ENCODE data around the gene ARID3B. TPM values are rescaled to one million over a fixed set of nuclear protein-coding genes. Genes with fewer than 3 reads are reported as not detected.

The ARID3B gene
- total RNA-seq, 1 donor from 2014 or later: 53.6 TPM

- H3K9me3 Mint-ChIP-seq: peaks cover 3% of the 10 kb centered on the region
- H3K27ac Mint-ChIP-seq: no peak overlapping the region
- no peak overlapping the region for H3K4me3 Mint-ChIP-seq
- H3K4me1 Mint-ChIP-seq (ENCODE audit: low read depth): peaks cover 72% of the 10 kb centered on the region
- H3K27me3 Mint-ChIP-seq (ENCODE audit: insufficient read depth): no peaks in the 10 kb centered on the region
- intact Hi-C loops (cut with micrococcal nuclease): no loop called here
- peaks cover 51% of the 10 kb centered on the region for H3K36me3 Mint-ChIP-seq (ENCODE audit: low read depth)
- DNase-seq (ENCODE audit: low spot score): no peak
Observed at GRCh38 chr15:74555192-74555591, 14.2 kb downstream of the ARID3B start.

DNA sequence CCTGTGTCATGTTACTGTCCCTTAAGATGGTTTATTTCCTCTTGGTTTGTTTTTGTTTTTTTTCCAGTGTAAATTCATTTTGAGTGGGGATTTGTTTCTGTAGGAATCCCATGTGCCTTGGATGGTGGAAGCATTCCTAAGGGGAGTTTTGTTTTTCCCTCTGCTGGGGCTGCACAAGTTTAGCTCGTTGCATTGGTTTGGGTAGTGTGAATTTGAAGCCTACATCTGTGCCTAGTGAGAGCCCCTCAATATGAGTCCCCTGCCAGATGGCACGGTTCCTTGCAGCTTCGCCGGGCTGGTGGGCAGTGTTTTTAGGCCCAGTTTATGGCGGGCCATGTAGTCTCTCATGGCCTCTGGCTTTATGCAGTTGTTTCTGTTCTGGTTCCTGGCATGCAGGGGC, 17.7 kb downstream of the ARID3B start:
- no peak overlapping the region for H3K4me3 Mint-ChIP-seq
- intact Hi-C loops (cut with micrococcal nuclease): no loop called here
- peaks cover 58% of the 10 kb centered on the region for H3K4me1 Mint-ChIP-seq (ENCODE audit: low read depth)
- H3K27me3 Mint-ChIP-seq (ENCODE audit: insufficient read depth): no peaks in the 10 kb centered on the region
- H3K27ac Mint-ChIP-seq: no peak overlapping the region
- peaks cover 41% of the 10 kb centered on the region for H3K36me3 Mint-ChIP-seq (ENCODE audit: low read depth)
- no peak for DNase-seq (ENCODE audit: low spot score)
- H3K9me3 Mint-ChIP-seq: no peaks in the 10 kb centered on the region

- H3K27ac Mint-ChIP-seq: no peak overlapping the region
- H3K4me1 Mint-ChIP-seq (ENCODE audit: low read depth): peaks cover 59% of the 10 kb centered on the region
- intact Hi-C loops (cut with micrococcal nuclease): no loop called here
- no peaks in the 10 kb centered on the region for H3K9me3 Mint-ChIP-seq
- peaks cover 43% of the 10 kb centered on the region for H3K36me3 Mint-ChIP-seq (ENCODE audit: low read depth)
- no peak overlapping the region for H3K4me3 Mint-ChIP-seq
- DNase-seq (ENCODE audit: low spot score): no peak
- no peaks in the 10 kb centered on the region for H3K27me3 Mint-ChIP-seq (ENCODE audit: insufficient read depth)
Observed at GRCh38 chr15:74563442-74563841, 22.4 kb downstream of the ARID3B start.

- intact Hi-C loops (cut with micrococcal nuclease): no loop called here
- Mint-ChIP-seq H3K27ac (no peak overlapping the region), H3K27me3 (ENCODE audit: insufficient read depth) (no peaks in the 10 kb centered on the region), H3K36me3 (ENCODE audit: low read depth) (peaks cover 41% of the 10 kb centered on the region), H3K9me3 (no peaks in the 10 kb centered on the region), H3K4me1 (ENCODE audit: low read depth) (peaks cover 52% of the 10 kb centered on the region), H3K4me3 (no peak overlapping the region)
- DNase-seq (ENCODE audit: low spot score): no peak
Observed at GRCh38 chr15:74564182-74564581, 23.2 kb downstream of the ARID3B start.

GRCh38 chr15:74565381-74566085, 24.5 kb downstream of the ARID3B start:
- Mint-ChIP-seq H3K4me1 (ENCODE audit: low read depth) (peaks cover 45% of the 10 kb centered on the region), H3K27ac (no peak overlapping the region), H3K27me3 (ENCODE audit: insufficient read depth) (no peaks in the 10 kb centered on the region), H3K9me3 (no peaks in the 10 kb centered on the region), H3K36me3 (ENCODE audit: low read depth) (peaks cover 38% of the 10 kb centered on the region), H3K4me3 (no peak overlapping the region)
- intact Hi-C loops (cut with micrococcal nuclease): no loop called here
- no peak for DNase-seq (ENCODE audit: low spot score)

DNA sequence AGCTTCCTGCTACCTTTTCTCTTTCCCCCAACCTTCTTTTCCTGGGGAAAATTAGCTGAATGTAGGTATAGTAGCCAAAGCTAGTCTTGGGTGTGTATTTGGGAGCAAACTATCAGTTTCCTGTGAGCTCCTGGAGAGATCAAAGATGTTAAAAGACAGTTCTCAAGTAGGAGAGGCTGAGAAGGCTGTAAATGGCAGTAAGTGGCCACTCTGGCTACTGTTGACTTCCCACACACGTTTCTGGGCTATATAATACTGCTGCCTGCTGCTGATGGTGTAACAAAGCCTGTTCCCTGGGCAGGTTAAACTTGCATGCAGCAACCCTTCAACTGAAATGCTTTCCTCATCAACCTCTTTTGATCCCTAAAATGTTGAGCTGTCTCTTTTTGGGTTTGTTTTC, 27.6 kb downstream of the ARID3B start:
- intact Hi-C loops (cut with micrococcal nuclease): no loop called here
- peaks cover 34% of the 10 kb centered on the region for H3K4me1 Mint-ChIP-seq (ENCODE audit: low read depth)
- H3K27me3 Mint-ChIP-seq (ENCODE audit: insufficient read depth): no peaks in the 10 kb centered on the region
- DNase-seq (ENCODE audit: low spot score): no peak
- no peak overlapping the region for H3K4me3 Mint-ChIP-seq
- H3K9me3 Mint-ChIP-seq: no peaks in the 10 kb centered on the region
- peaks cover 36% of the 10 kb centered on the region for H3K36me3 Mint-ChIP-seq (ENCODE audit: low read depth)
- H3K27ac Mint-ChIP-seq: peak overlapping the region; percentile 42

GRCh38 chr15:74569731-74570070, 28.7 kb downstream of the ARID3B start:
- Mint-ChIP-seq H3K27ac (no peak overlapping the region), H3K9me3 (no peaks in the 10 kb centered on the region), H3K36me3 (ENCODE audit: low read depth) (peaks cover 38% of the 10 kb centered on the region), H3K4me3 (no peak overlapping the region), H3K4me1 (ENCODE audit: low read depth) (peaks cover 35% of the 10 kb centered on the region), H3K27me3 (ENCODE audit: insufficient read depth) (no peaks in the 10 kb centered on the region)
- intact Hi-C loops (cut with micrococcal nuclease): loop anchor here (2.0 kb wide), 1 partner anchor 23 kb away; no protein-coding TSS in a partner anchor
- no peak for DNase-seq (ENCODE audit: low spot score)

- no peaks in the 10 kb centered on the region for H3K27me3 Mint-ChIP-seq (ENCODE audit: insufficient read depth)
- no peak overlapping the region for H3K27ac Mint-ChIP-seq
- H3K4me1 Mint-ChIP-seq (ENCODE audit: low read depth): peaks cover 28% of the 10 kb centered on the region
- no peak overlapping the region for H3K4me3 Mint-ChIP-seq
- DNase-seq (ENCODE audit: low spot score): no peak
- intact Hi-C loops (cut with micrococcal nuclease): loop anchor here (2.0 kb wide), 1 partner anchor 24 kb away; no protein-coding TSS in a partner anchor
- no peaks in the 10 kb centered on the region for H3K9me3 Mint-ChIP-seq
- peaks cover 46% of the 10 kb centered on the region for H3K36me3 Mint-ChIP-seq (ENCODE audit: low read depth)
Observed at GRCh38 chr15:74571191-74571590, 30.2 kb downstream of the ARID3B start.

DNA sequence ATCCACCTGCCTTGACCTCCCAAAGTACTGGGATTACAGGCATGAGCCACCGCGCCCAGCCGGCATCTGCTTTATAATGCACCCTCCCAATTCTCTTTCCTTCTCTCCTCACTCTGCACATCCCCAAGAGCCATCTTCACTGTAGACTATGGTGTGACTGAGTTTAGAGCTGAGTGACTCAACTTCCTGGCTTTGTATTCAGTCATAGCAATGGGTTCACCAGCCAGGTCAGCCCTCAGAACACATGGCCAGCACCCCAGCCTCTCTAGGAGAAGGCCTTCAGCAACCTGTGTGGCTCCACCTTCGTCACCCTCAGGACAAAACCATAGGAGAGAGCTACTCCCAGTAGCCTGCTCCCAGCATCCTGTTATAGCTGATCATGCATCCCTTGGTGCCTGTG, 33.0 kb downstream of the ARID3B start:
- Mint-ChIP-seq H3K36me3 (ENCODE audit: low read depth) (peaks cover 40% of the 10 kb centered on the region), H3K4me3 (no peak overlapping the region), H3K27me3 (ENCODE audit: insufficient read depth) (no peaks in the 10 kb centered on the region), H3K4me1 (ENCODE audit: low read depth) (peaks cover 9% of the 10 kb centered on the region), H3K9me3 (no peaks in the 10 kb centered on the region), H3K27ac (peak overlapping the region; percentile 81)
- intact Hi-C loops (cut with micrococcal nuclease): no loop called here
- DNase-seq (ENCODE audit: low spot score): no peak

DNA sequence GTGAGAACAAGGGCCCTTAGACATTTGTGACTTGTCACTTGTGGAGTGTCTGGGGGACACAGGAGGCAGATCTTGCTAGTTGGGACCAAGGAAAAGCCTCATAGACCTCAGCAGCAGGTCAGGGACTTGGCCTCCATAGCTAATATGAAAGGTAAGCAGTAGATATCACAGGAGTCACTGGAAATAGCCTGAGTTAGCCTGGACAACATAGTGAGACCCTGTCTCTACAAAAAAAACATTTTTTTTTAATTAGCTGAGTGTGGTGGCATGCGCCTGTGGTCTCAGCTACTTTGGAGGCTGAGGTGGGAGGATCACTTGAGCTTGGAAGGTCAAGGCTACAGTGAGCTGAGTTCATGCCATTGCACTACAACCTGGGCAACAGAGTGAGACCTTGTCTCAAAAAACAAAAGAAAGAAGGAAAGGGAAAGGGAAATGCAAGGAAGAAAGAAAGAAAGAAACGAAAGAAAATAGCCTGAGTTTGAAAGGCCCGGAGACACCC, 37.5 kb downstream of the ARID3B start:
- Mint-ChIP-seq H3K4me1 (ENCODE audit: low read depth) (peaks cover 9% of the 10 kb centered on the region), H3K9me3 (no peaks in the 10 kb centered on the region), H3K27ac (peak overlapping the region; percentile 79), H3K4me3 (no peak overlapping the region), H3K36me3 (ENCODE audit: low read depth) (peaks cover 42% of the 10 kb centered on the region), H3K27me3 (ENCODE audit: insufficient read depth) (no peaks in the 10 kb centered on the region)
- intact Hi-C loops (cut with micrococcal nuclease): no loop called here
- no peak for DNase-seq (ENCODE audit: low spot score)

DNA sequence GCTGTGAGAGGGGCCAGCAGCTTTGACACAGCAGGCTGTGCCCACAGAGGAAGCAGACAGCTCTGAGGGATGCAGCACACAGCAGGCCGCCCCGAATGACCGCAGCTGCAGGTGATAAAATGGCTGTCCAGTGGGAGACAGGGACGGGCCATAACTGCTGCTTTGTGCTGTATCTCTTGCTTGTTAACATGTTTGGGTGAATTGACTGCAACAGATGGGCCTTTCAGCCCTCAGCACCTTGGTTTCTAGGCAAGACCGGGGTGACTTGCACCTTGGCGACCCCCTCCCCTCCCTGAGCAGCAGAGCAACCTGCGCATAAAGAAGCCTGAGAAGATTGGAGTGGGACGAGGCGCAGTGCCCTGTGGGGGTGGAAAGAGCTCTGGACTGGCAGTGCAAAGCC, 38.0 kb downstream of the ARID3B start:
- no peaks in the 10 kb centered on the region for H3K9me3 Mint-ChIP-seq
- H3K4me1 Mint-ChIP-seq (ENCODE audit: low read depth): peaks cover 10% of the 10 kb centered on the region
- peaks cover 38% of the 10 kb centered on the region for H3K36me3 Mint-ChIP-seq (ENCODE audit: low read depth)
- intact Hi-C loops (cut with micrococcal nuclease): no loop called here
- H3K4me3 Mint-ChIP-seq: no peak overlapping the region
- no peaks in the 10 kb centered on the region for H3K27me3 Mint-ChIP-seq (ENCODE audit: insufficient read depth)
- DNase-seq (ENCODE audit: low spot score): no peak
- peak overlapping the region; percentile 79 for H3K27ac Mint-ChIP-seq

- no peak for DNase-seq (ENCODE audit: low spot score)
- intact Hi-C loops (cut with micrococcal nuclease): no loop called here
- H3K4me3 Mint-ChIP-seq: no peak overlapping the region
- H3K27ac Mint-ChIP-seq: peak overlapping the region; percentile 22
- H3K4me1 Mint-ChIP-seq (ENCODE audit: low read depth): peaks cover 11% of the 10 kb centered on the region
- no peaks in the 10 kb centered on the region for H3K27me3 Mint-ChIP-seq (ENCODE audit: insufficient read depth)
- no peaks in the 10 kb centered on the region for H3K9me3 Mint-ChIP-seq
- H3K36me3 Mint-ChIP-seq (ENCODE audit: low read depth): peaks cover 25% of the 10 kb centered on the region
Observed at GRCh38 chr15:74580538-74581350, 39.7 kb downstream of the ARID3B start.

- no peak overlapping the region for H3K4me3 Mint-ChIP-seq
- H3K4me1 Mint-ChIP-seq (ENCODE audit: low read depth): peaks cover 11% of the 10 kb centered on the region
- intact Hi-C loops (cut with micrococcal nuclease): no loop called here
- H3K9me3 Mint-ChIP-seq: no peaks in the 10 kb centered on the region
- H3K27ac Mint-ChIP-seq: no peak overlapping the region
- no peaks in the 10 kb centered on the region for H3K27me3 Mint-ChIP-seq (ENCODE audit: insufficient read depth)
- H3K36me3 Mint-ChIP-seq (ENCODE audit: low read depth): peaks cover 25% of the 10 kb centered on the region
- no peak for DNase-seq (ENCODE audit: low spot score)
Observed at GRCh38 chr15:74584204-74584603, 43.2 kb downstream of the ARID3B start.
